ENCODE data around the gene SRRM2. TPM values are rescaled to one million over a fixed set of nuclear protein-coding genes. Genes with fewer than 3 reads are reported as not detected.

SRRM2 gene
- total and polyA plus RNA-seq, 4 donors = 316 to 589 (median 447) TPM

GRCh38 chr16:2745961-2746360 lies 6.5 kb upstream of the SRRM2 start:
- H3K4me3 ChIP-seq = no peak overlapping the region
- ATAC-seq (ENCODE audit: insufficient read depth, low FRiP score) (no peak), DNase-seq (no peak)
- 83 to 92% methylated on average over 9 of the region's 9 CpGs for WGBS, 2 donors
- TF ChIP-seq CTCF (IDR thresholded peaks at IDR 0.05; ENCODE audit: control extremely low read depth, extremely low read depth) = no peak
- H3K4me1 ChIP-seq (ENCODE audit: control insufficient read depth in 5 of 5, insufficient read depth in 5 of 5, low read length in 5 of 5) = no peaks in the 10 kb centered on the region
- H3K27me3 ChIP-seq (ENCODE audit: control insufficient read depth in 3 of 3, insufficient read depth in 3 of 3, low read length in 2 of 3) = no peaks in the 10 kb centered on the region
- H3K36me3 ChIP-seq (ENCODE audit: control insufficient read depth in 4 of 4, insufficient read depth in 4 of 4, low read length in 4 of 4) = no peaks in the 10 kb centered on the region
- H3K27ac ChIP-seq (ENCODE audit: low read depth in 1 of 2, low read length in 1 of 2) = no peak overlapping the region
- no peak overlapping the region for H3K9ac ChIP-seq (ENCODE audit: insufficient read depth in 1 of 2, low read length in 2 of 2)
- no peaks in the 10 kb centered on the region for H3K9me3 ChIP-seq (ENCODE audit: control insufficient read depth in 4 of 4, insufficient read depth in 3 of 4, low read length in 3 of 4)

- Histone ChIP-seq H3K9me3 (ENCODE audit: control insufficient read depth in 4 of 4, insufficient read depth in 3 of 4, low read length in 3 of 4) (peaks cover 0 to 2% (median 0%) of the 10 kb centered on the region in 4 donors), H3K9ac (ENCODE audit: insufficient read depth in 1 of 2, low read length in 2 of 2) (no peak overlapping the region), H3K4me3 (no peak overlapping the region), H3K4me1 (ENCODE audit: control insufficient read depth in 5 of 5, insufficient read depth in 5 of 5, low read length in 5 of 5) (peaks cover 0 to 6% (median 4%) of the 10 kb centered on the region in 5 donors), H3K27me3 (ENCODE audit: control insufficient read depth in 3 of 3, insufficient read depth in 3 of 3, low read length in 2 of 3) (no peaks in the 10 kb centered on the region), H3K27ac (ENCODE audit: low read depth in 1 of 2, low read length in 1 of 2) (no peak overlapping the region), H3K36me3 (ENCODE audit: control insufficient read depth in 4 of 4, insufficient read depth in 4 of 4, low read length in 4 of 4) (no peaks in the 10 kb centered on the region)
- 88 to 94% methylated on average over 7 of the region's 7 CpGs for WGBS, 2 donors
- DNase-seq (no peak), ATAC-seq (ENCODE audit: insufficient read depth, low FRiP score) (no peak)
- TF ChIP-seq CTCF (IDR thresholded peaks at IDR 0.05; ENCODE audit: control extremely low read depth, extremely low read depth) = no peak
Observed at GRCh38 chr16:2748757-2749455, 3.5 kb upstream of the SRRM2 start.

- DNase-seq = no peak
- Histone ChIP-seq H3K9ac (ENCODE audit: insufficient read depth in 1 of 2, low read length in 2 of 2) (no peak overlapping the region), H3K27me3 (ENCODE audit: control insufficient read depth in 3 of 3, insufficient read depth in 3 of 3, low read length in 2 of 3) (no peaks in the 10 kb centered on the region), H3K36me3 (ENCODE audit: control insufficient read depth in 4 of 4, insufficient read depth in 4 of 4, low read length in 4 of 4) (no peaks in the 10 kb centered on the region), H3K4me1 (ENCODE audit: control insufficient read depth in 5 of 5, insufficient read depth in 5 of 5, low read length in 5 of 5) (peaks cover 0 to 11% (median 4%) of the 10 kb centered on the region in 5 donors), H3K27ac (ENCODE audit: low read depth in 1 of 2, low read length in 1 of 2) (no peak overlapping the region), H3K9me3 (ENCODE audit: control insufficient read depth in 4 of 4, insufficient read depth in 3 of 4, low read length in 3 of 4) (peaks cover 0 to 2% (median 0%) of the 10 kb centered on the region in 4 donors), H3K4me3 (no peak overlapping the region)
- 93 to 96% methylated on average over 5 of the region's 5 CpGs for WGBS, 2 donors
- TF ChIP-seq CTCF (IDR thresholded peaks at IDR 0.05; ENCODE audit: control extremely low read depth, extremely low read depth) = no peak
- no peak for ATAC-seq (ENCODE audit: insufficient read depth, low FRiP score)
Observed at GRCh38 chr16:2749476-2749875, 3.0 kb upstream of the SRRM2 start.
